K562 (cell line): ENCODE data around the gene CARMIL1. TPM values are rescaled to one million over a fixed set of nuclear protein-coding genes. Genes with fewer than 3 reads are reported as not detected.

Experiments
- C11orf30 ChIP-seq: fragments of 450-650 bp; IDR thresholded peaks from 2 replicates; pipeline ENCODE4 v1.6.1; 2016; ENCODE audit warnings: low read depth, mild to moderate bottlenecking
- L3MBTL2 ChIP-seq: fragments of 450-650 bp; IDR thresholded peaks from 2 replicates; pipeline ENCODE4 v1.6.1; 2016; ENCODE audit warnings: mild to moderate bottlenecking, moderate library complexity
- MAFG ChIP-seq: fragments of 450-650 bp; conservative IDR thresholded peaks from 2 replicates; pipeline ENCODE4 v1.6.1; 2016; ENCODE audit warnings: missing genetic modification characterization, missing compliant biosample characterization
- MYC ChIP-seq, 2 experiments: fragments of 250-450 bp in 1 of 2; sonication (Bioruptor Pico) in 1 of 2; IDR thresholded peaks; 2 replicates each; pipeline versions ENCODE4 v1.5.1 to v1.6.1; 2012 to 2021; ENCODE audit warnings: low read depth in 2 of 2, borderline replicate concordance in 1 of 2, improper control_type of control experiment in 1 of 2, low read length in 1 of 2, mild to moderate bottlenecking in 1 of 2, moderate library complexity in 1 of 2
- SP2 ChIP-seq: IDR thresholded peaks from 2 replicates; pipeline ENCODE4 v1.6.1; 2011; ENCODE audit warnings: mild to moderate bottlenecking, low read depth, low read length, moderate library complexity; ENCODE audit not compliant: poor library complexity, severe bottlenecking; ENCODE audit errors: extremely low read depth
- ZFPM2 ChIP-seq: fragments of 250-450 bp; sonication (Bioruptor Pico); IDR thresholded peaks from 2 replicates; pipeline ENCODE4 v1.5.1; 2022; ENCODE audit warnings: mild to moderate bottlenecking
- ZNF318 ChIP-seq, 2 experiments: fragments of 450-650 bp; IDR thresholded peaks; 2 replicates each; pipeline ENCODE4 v1.6.1; 2016; ENCODE audit warnings: mild to moderate bottlenecking in 2 of 2, borderline replicate concordance in 1 of 2, low read depth in 1 of 2, moderate library complexity in 1 of 2
- ZNF445 ChIP-seq: fragments of 250-450 bp; sonication (Bioruptor Pico); IDR thresholded peaks from 2 replicates; pipeline ENCODE4 v1.4.0; 2020; ENCODE audit warnings: low read depth, mild to moderate bottlenecking, moderate library complexity
- polyA plus RNA-seq, 8 experiments: library from polyadenylated mRNA; depleted of rRNA in 4 of 8; stranded (reverse) in 5 of 8; unstranded in 3 of 8; fragments of >200 nt; fragmentation: Nextera tagmentation in 2 of 8; fragmentation: Illumina TruSeq in 1 of 8; extraction: Ambion mirVana in 2 of 8; extraction: Trizol in 1 of 8; gene quantifications; 2 replicates each; pipeline versions ENCODE4 v1.2.1 to v1.2.3, GENCODE V29; 2011 to 2014; ENCODE audit warnings: inconsistent platforms in 1 of 8, missing spikeins in 1 of 8
- total RNA-seq, 7 experiments: library from RNA; depleted of rRNA in 6 of 7; stranded (reverse); fragments of >200 nt in 6 of 7; fragmentation: Illumina TruSeq in 2 of 7; extraction: Trizol in 2 of 7; gene quantifications; 2 replicates each; pipeline versions ENCODE4 v1.2.1 to v1.2.3, GENCODE V29; 2011 to 2021; ENCODE audit warnings: low replicate concordance in 1 of 7

The CARMIL1 gene
- total and polyA plus RNA-seq, 9 of the 15 experiments (the other 6 are each of a cell fraction or from before 2014, with no cell fraction given): 0.04 to 0.32 (median 0.10) TPM; not detected in 1

GRCh38 chr6:25473447-25473846 is 194.3 kb downstream of the CARMIL1 start (continued):
- TF ChIP-seq SP2 (no peak), ZFPM2 (CRISPR knock-in tag) (no peak), MAFG (tag) (peak; percentile 72), ZNF318 (IDR thresholded peaks at IDR 0.05; ENCODE audit: borderline replicate concordance in 1 of 2, low read depth in 1 of 2) (no peak), MYC (IDR thresholded peaks at IDR 0.05; ENCODE audit: low read depth, low read length) (no peak), MYC (CRISPR knock-in tag; IDR thresholded peaks at IDR 0.05; ENCODE audit: borderline replicate concordance, low read depth) (no peak), ZNF445 (no peak), C11orf30 (peak; percentile 56; the same call in 1 of the 2 replicates), L3MBTL2 (no peak)
- TF ChIP-seq, all 486 proteins: peak for 5
